Activated CD4-positive, alpha-beta T cell treated with anti-CD3 and anti-CD28 coated beads, Interleukin-2, amount 50 U/mL, for 48 hours (primary cell): ENCODE data around the gene BCL3.

Source experiments
- DNase-seq, 2 experiments: peaks; one replicate each; pipeline ENCODE4 v3.0.0-alpha.2; 2020

BCL3 gene

GRCh38 chr19:44722131-44723121 is 26.1 kb upstream of the BCL3 start:
- no peak for DNase-seq

GRCh38 chr19:44723299-44723951 is 25.1 kb upstream of the BCL3 start:
- DNase-seq = no peak

DNA sequence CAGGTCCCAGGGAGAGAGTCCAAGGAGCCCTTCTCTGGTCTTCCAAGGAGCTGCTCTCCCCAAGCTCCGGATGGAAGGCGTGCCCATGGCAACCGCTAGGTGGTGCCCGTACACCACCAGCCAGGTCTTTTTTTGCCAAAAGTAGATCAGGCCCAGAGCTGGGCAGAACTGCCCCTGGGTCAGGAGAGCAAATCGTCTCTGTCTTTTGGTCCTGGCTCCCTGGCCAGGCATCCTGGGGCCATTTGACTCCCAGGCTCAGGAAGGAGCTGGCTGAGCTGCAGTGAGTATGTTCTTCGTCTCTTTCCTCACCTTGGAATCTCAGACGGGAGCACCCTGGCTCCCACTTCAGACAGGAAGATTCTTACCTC is 24.6 kb upstream of the BCL3 start:
- DNase-seq = peak; percentile 81 to 85

DNA sequence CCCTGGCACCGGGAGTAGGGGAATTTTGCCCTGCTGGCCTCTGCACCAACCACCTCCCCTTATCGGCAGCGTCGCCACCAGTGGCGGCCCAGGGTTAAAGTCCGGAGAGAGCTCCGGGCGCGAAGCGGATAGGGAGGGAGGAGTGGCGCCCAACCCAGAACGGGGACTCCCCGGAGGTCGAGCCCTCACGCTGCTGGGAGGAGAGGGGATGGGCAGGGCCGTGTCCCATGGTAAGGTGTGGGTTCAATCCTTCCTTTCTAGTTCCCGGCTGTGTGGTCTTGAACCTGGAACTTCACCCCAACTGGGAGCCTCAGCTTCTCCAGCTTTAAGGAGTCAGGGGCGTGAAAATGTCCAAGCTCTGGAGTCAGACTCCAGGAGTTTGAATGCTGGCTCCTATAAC is 23.3 kb upstream of the BCL3 start:
- DNase-seq = no peak

DNA sequence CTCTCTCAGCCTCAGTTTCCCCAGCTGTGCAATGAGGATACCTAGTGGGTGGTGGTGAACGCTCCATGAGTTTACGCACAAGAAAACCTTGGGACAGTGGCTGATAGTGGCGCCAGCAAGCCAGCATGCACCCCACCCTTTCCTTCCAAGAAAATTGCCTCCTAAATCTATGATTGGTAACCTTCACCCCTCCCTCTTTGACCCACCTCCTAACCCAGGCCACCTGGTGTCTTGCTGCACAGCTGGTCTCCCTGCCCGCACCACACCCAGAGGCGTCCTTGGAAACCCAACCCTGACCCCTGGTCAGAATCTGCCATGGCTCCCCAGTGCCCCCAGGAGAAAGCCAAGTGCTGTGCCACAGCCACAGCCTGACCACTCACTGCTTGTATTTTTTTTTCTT is 22.8 kb upstream of the BCL3 start:
- DNase-seq = no peak

- no peak for DNase-seq
Measured at GRCh38 chr19:44726465-44726864, 22.0 kb upstream of the BCL3 start.

GRCh38 chr19:44728178-44728577 is 20.3 kb upstream of the BCL3 start:
- DNase-seq = no peak

DNA sequence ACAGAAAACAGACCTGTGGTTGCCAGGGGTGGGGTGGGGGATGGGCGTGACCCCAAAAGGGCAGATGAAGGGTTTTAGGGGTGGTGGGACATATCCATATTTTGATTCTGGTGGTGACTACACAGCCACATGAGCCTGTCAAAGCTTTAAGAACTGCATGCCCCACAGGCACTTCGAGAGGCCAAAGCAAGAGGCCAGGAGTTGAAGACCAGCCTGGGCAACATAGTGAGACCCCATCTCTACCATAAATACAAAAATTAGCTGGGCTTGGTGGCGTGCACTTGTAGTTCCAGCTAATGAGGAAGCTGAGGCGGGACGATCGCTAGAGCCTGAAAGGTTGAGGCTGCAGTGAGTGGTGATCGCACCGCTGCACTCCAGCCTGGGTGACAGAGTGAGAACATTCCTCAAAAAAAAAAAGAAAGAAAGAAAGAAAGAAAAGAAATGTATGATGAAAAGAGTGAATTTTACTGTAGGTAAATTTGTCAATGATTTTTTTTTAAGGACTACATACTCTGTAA is 18.9 kb upstream of the BCL3 start:
- no peak for DNase-seq

- no peak for DNase-seq
Measured at GRCh38 chr19:44731081-44731480, 17.4 kb upstream of the BCL3 start.

- no peak for DNase-seq
Measured at GRCh38 chr19:44731622-44732021, 16.9 kb upstream of the BCL3 start.

- no peak for DNase-seq
Measured at GRCh38 chr19:44732235-44733014, 16.1 kb upstream of the BCL3 start.

DNA sequence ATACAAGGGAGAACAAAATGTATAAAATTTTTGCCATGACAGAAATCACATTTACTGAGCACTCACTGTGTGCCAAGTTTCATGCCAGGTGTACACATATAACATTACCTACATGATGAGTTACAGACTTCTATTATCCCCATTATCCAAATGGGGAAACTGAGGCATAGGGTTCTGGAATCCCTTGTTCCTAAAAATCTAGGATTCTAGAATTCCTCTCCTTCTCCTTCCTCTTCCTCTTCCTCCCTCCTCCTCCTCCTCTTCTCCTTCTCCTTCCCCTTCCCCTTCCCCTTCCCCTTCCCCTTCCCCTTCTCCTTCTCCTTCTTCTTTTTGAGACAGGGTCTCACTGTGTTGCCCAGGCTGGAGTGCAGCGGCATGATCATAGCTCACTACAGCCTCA is 14.2 kb upstream of the BCL3 start:
- DNase-seq = no peak

DNA sequence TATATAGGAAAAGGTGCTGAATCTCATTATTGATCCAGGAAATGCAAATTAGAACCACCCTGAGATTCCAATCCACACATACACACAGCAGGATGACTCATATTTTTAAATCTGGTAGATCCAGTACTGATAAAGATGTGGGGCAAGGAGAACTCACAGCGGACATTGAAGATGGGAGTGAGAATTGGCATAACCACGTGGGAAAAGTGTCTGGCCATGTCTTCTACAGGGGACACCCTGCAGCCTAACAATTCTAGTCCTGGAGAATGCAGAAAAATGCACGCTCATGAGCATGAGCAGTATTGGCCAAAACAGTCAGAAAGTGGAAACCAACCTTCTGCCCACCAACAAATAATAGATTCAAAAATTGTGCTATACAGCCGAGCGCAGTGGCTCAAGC is 13.5 kb upstream of the BCL3 start:
- no peak for DNase-seq

DNA sequence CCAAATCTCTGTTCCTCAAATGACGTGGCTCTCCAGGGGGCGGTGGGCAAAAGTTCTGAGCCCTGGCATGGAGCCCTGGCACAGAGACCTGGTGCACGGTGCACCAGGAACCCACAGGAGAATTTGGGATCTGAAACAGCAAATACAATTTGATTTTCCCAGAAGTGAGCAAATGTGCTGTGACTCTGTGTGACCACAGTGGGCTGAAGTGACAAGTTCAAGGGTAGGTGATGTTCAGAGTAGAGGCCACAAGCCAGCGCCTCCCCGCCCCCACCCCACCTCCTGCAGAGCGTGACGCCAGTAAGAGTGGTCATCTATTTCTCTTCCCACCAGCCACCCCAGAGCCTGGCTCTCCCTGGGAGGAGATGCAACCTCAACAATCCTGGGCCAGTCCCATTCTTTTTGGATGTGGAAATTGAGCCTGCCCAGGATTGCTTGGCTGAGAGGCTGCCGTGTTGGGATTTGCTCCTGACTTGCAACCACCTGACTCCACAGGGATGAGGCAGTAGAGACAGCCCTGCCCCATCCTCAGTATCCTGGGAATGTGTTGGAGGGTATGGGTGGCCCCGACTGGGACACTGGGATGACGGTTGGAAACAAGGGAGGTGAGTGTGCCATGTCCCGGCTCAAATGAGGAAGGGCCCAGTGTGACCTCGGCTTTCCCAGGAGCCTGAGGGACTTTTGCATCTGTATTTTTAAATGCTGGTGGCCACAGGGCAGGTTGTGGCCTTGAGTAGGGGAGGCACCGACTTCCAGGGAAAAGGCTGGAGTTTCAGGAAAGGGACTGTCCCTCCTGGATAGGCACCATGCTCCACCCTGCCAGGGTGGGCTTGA is 11.1 kb upstream of the BCL3 start:
- no peak for DNase-seq

DNA sequence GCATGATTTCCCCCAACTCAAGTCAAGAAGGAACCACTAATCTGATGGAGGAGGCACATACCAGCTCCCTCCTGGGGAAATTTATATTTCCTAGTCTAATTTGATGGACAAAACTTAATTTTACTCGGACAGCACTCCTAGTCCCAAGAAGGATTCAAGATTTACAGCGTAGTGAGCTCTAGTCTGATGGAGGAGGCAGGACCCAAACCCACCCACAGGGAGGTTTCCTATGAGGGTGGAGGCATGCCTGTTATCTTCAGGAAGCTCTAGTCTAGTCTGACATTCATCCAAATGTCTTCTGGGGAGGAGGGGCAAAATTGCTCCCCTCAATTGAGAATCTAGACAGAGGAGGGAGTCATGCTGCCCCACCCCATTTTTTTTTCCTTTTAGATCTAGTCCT is 10.4 kb upstream of the BCL3 start:
- no peak for DNase-seq

GRCh38 chr19:44738603-44739558 is 9.6 kb upstream of the BCL3 start:
- DNase-seq = no peak

- DNase-seq = no peak
Measured at GRCh38 chr19:44740351-44740824, 8.1 kb upstream of the BCL3 start.

GRCh38 chr19:44741258-44741731 is 7.2 kb upstream of the BCL3 start:
- DNase-seq = no peak

- peak in 1 of 2 experiments; percentile 35 for DNase-seq
Measured at GRCh38 chr19:44741841-44742329, 6.6 kb upstream of the BCL3 start.

DNA sequence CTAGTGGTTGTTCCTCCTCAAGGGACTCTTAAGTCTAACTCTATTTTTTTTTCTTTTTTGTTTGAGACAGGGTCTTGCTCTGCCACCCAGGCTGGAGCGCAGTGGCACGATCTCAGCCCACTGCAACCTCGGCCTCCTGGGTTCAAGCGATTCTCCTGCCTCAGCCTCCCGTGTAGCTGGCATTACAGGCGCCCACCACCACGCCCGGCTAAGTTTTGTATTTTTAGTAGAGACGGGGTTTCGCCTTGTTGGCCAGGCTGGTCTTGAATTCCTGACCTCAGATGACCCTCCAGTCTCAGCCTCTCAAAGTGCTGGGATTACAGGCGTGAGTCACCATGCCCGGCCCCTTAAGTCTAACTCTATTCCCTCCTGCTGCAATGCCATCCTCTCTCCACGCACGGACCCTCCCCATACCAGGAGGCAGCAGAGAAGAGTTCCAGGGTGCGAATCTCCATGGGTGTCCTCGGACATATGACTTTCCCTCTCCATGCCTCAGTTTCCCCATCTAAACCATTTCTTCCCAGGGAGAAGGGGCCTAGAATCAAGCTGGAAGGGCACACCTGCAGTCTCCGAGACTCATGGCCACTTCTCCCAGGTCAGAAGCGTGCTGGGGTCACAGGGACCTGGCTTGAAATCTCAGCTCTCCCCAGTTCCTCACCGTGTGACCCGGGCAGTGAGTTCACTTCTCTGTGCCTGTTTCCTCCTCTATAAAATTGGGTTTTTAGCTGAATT is 6.0 kb upstream of the BCL3 start:
- no peak for DNase-seq
